GM19372 (cell line): ENCODE data around the gene ZBTB17.
"Not testable (repeated sequence)": the region's sequence is repeated elsewhere in the genome, so short reads cannot be mapped to it uniquely, and the experiment has no call there.

Experiments
- ATAC-seq: cut with Tn5 transposase; IDR thresholded peaks from one replicate; pipeline ENCODE4 v1.9.1; 2021; ENCODE audit warnings: mild to moderate bottlenecking, low read depth, moderate library complexity; ENCODE audit not compliant: unreplicated experiment

The ZBTB17 gene

GRCh38 chr1:15975805-15976680 lies at the start of gene ZBTB17:
Gene ZBTB17 (minus strand): TSS chr1:15976101. CDS start chr1:15948495, 27,606 bp downstream.
- peak; percentile 75 for ATAC-seq

- no peak for ATAC-seq
Observed at GRCh38 chr1:16023050-16023653, 47.3 kb upstream of the ZBTB17 start.

- ATAC-seq: no peak
Observed at GRCh38 chr1:16022393-16022792, 46.5 kb upstream of the ZBTB17 start.

DNA sequence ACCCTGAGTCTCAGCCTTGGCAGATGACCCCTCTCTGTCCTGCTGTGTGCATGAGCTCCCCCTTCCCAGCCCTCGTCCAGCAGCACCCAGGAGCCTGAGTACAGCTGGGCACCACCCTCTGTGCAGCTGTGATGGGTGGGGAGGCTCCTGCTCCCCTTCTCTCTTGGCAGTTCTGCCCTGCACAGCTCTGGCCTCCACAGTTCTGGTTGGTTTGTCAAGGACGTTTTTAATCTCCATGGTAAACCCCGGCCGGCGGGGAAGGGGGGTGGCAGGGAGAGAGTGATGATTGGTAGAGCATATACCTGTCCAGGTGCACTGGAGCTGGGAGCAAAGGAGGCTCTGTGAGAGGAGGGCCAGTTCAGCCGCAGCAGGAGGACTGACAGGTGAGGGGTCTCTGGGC lies 45.8 kb upstream of the ZBTB17 start, which contains the start of gene CLCNKA:
Gene CLCNKA (plus strand): TSS at position 356 of the 400 bp plus-strand sequence. CDS start 584 bp downstream, outside the sequence.
- no peak for ATAC-seq

- not testable (repeated sequence) for ATAC-seq
Observed at GRCh38 chr1:16020878-16021277, 45.0 kb upstream of the ZBTB17 start.

DNA sequence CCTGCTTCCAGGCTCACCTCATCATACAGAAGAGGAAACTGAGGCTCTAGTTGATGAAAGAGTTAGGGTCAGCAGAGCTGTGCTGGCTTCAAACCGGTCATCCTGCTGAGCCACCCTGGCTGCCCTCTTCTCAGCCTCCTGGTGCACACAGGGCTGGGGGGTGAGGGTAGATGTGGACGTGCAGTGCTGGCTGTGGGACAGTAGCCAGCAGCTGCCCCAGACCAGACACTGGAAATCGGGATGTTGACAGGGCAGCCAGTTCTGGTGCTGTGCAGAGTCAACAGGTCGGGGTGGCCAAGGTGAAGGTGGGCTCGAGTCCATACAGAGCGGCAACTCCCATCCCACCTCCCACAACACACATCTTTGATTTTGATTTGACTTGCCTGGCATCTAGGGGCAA lies 44.4 kb upstream of the ZBTB17 start:
- ATAC-seq: no peak

DNA sequence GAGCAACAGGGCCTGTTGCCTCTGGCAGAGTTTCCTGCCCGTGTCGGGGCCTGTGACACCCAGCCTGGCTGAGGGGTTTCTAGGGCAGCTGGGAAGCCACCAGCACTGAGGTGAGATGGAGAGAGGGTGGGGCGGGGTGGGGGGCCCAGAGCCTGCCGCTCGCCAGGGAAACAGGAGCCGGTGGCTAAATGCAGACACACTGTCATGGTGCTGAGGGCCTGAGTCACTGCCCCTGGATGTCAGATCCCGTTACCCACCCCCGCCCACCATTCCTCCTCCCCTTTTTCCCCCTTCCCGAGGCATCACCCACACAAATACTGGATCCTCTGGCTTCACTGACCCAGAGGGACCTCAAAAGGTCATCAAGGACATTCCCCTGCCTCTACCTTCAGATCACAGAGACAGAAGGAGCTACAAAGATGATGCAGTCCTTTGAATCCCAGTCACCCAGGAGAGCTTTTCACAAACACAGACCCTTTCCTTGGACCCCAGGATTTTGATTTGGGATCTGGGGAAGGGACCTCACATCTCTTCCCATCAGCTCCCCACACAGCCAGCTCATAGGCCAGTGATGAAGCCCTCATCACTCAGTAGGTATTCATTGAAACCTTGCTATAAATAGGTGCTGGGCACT lies 43.9 kb upstream of the ZBTB17 start:
- no peak for ATAC-seq

GRCh38 chr1:16018749-16019643 lies 43.1 kb upstream of the ZBTB17 start:
- ATAC-seq: no peak

- ATAC-seq: no peak
Observed at GRCh38 chr1:16018308-16018707, 42.4 kb upstream of the ZBTB17 start.

DNA sequence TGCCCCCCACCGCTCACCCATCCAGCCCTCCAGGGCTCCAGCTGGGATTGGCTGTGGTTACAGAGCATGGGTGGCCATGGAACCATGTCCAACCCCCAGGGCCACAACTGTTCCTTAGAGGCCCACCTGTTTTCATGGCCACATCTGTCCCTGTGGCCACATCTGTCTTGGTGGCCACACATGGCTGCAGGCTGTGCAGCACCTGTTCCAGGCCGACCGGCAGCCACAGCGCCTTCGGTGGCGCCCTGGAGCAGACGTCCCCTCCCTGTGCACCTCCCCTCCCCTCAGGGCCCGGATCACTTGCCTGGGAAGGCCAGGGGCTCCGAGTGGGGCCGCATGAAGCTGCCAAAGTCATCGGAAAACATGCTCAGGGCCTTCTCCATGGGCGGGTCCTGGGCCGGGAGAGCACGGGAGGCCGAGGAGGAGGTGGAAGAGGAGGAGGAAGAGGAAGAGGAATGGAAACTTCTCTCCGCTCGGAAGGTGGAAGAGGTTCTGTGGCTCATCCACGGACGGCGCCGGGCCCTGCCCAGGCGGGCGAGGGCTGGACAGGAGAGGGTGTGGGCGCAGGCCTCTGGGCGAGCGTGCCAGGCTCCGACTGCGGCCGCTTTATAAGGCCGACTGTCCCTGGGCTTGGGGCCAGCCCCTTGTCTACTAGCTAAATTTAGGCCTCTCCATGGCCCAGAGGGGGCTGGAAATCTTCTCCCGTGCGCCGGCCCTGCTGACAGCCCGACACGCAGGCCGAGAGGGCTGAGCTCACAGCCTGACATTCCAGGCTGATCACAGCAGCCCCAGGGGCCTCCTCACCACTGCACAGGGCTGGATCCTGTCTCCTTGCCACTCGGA lies 41.8 kb upstream of the ZBTB17 start, which contains the start of gene HSPB7:
Gene HSPB7 (minus strand): TSS at position 583 of the 843 bp plus-strand sequence. CDS start 80 bp downstream, at position 503.
- ATAC-seq: no peak

- ATAC-seq: no peak
Observed at GRCh38 chr1:16017076-16017460, 41.2 kb upstream of the ZBTB17 start.

DNA sequence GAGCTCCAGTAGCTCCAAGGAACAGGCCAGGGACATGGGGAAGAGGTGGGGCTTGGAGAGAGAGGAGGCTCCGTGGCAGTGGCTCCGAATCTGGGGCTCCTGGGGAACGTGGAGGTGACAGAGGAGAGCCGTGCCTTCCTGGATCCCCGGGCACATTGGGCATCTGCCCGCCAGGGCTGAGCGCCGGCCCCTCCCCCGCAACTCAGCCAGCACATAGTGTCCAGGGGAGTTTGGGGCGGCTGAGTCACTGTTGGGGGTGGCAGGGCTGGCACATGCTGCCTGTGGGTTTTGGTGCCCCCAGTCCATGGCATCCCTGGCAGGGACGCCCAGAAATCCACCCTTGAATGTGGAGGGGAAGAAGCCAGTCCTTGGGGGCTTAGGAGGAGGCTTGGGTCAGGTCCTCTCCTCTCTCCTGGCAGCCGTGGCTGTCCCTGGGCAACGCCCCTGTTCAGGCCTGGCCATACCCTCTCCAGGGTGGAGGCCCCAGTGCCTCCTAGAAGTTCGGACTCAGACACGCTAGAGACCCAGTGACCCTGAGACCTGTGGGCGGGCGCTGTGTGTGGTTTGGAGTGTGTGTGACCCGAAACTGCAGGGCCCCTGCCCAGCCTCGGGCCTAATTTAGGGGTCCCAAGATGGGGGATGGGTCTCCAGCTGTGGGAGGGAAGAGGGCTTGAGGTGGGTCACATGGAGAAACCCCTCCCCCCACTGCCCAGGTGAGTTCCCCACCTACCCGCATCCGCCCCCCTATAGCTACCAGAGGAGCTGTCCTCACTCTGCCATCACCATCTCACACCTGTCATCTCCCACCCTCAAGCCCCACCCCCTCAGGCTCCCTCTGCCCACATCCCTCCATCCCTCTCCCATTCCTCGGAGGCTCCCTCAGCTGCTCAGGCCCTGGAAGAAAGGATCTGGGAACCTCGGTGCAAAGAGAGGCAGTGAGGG lies 40.3 kb upstream of the ZBTB17 start:
- no peak for ATAC-seq

DNA sequence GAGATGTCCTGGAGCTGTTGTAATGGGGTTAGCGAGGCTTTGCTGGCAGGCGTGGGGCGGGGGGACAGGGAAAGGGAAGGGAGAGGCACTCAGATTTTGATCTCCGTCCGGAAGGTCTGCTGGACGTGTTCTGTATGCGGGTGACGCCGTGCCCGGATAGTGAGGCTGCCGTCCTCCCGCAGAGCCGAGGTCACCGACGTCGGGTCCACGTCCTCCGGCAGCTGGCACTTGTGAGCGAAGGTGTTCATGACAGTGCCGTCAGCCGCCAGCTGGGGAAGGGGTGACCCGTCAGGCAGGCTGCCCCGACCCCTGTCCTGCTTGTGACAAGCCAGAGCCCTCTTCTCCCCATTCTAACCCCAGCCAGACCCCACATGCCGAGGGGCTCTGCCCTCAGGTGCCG lies 39.6 kb upstream of the ZBTB17 start:
- ATAC-seq: no peak

DNA sequence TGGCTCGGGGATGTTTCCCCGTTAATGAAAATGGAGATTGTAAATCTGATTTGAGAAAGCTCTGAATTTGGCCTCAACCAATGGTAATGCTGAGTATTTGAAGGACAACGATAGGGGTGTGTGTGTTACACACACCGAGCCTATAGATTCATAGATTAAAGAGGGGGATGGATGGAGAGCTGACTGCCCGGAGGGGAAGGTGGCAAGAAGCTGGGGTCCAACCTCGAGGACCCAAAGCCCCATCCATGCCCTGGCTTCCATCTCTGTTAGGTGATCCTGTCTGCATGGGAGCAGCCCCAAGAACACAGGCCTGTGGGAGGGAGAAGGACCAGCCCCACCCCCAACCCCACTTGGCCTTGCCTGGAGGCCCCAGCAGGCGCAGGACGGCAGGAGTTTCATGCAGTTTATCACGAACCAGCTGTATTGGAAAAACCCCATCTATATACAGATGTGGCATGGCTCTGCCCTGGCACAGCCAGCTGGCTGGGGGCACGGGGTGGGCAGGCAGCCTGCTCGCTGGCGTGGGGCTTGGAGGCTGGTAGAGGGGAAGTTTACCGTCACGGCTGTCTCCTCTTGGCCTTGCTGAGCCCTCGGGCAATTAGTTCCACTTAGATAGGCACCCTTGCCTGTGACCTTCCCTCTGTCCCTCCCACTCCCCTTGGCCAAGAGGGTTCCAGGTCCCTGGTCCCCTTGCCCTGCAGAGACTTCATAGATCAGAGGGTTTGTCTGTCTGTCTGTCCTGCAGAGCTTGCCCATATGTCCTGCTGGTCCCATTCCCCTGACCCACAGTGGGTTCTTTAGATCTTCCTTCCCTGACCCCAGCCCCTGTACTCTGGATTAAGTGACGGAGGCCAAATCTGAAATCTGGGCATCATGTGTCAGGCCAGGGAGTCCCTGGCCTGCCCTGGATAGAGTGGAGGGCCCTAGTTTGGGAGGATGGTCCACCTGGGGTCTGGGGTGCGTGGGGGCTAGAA lies 38.9 kb upstream of the ZBTB17 start:
- no peak for ATAC-seq

DNA sequence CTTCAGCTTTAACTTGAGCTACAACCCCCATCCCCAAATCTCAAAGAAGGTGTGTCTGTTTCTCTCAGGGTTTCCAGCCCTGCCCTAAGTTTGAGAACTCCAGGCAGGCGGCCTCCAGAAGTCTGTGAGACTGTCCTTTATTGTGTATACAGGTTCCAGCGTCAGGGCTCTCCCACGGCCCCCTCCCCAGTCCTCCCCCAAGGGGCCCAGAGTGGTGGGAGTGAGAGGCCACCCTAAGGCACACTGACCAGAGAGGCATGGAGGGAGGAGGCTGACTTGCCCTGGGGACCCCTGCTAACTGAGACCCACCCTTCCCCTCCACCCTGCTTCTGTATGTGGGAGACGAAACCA lies 38.0 kb upstream of the ZBTB17 start:
- no peak for ATAC-seq

- ATAC-seq: no peak
Observed at GRCh38 chr1:16013220-16013907, 37.5 kb upstream of the ZBTB17 start.
